ENCODE results near the gene SLC33A1.
"Not testable (repeated sequence)": the region's sequence is repeated elsewhere in the genome, so short reads cannot be mapped to it uniquely, and the experiment has no call there.

SLC33A1 gene

DNA sequence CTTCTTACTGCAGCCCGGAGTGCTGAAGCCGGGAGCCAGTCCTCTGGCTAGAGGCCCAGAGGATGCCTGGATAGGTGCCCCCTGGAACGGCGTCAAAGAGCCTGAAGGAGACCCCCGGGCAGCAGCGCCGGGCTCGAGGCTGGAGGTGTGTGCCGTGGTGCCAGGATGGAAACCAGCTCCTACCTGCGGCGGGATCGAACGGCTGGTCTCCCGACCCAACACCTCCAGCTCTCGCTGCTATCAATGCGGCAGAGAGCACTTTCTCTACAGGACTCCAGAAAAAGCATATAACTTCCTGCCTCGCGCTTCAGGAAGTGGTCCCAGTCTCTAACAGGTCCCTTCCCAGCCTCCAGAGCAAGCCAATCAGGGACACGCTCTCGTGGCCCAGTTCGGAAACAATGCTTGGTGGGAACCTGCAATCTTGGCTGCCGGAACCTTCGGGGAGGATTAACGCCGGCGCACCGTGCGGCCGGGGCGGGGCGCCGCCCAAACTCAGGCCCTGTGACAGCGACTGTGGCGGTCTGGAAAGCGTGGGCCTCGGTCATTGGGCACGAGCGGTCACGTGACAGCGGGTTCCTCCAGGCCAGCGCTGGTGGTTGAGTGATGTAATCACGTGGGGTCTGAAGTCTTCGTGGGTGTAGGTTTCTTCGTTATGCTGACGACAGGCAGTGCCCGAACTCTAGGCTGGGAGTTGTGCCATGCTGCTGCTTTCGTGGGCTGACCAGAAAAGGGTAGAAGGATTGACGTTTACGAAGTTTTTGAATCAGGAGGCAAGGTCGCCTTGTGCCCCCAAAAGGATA, at the start of gene SLC33A1:
Gene SLC33A1, minus strand, starts transcription at position 287 of the 800 bp plus-strand sequence. CDS start 430 bp downstream, outside the sequence.
- DNase-seq (ENCODE audit: low read depth in 2 of 2, low spot score in 1 of 2) = peak; percentile 96 to 97

DNA sequence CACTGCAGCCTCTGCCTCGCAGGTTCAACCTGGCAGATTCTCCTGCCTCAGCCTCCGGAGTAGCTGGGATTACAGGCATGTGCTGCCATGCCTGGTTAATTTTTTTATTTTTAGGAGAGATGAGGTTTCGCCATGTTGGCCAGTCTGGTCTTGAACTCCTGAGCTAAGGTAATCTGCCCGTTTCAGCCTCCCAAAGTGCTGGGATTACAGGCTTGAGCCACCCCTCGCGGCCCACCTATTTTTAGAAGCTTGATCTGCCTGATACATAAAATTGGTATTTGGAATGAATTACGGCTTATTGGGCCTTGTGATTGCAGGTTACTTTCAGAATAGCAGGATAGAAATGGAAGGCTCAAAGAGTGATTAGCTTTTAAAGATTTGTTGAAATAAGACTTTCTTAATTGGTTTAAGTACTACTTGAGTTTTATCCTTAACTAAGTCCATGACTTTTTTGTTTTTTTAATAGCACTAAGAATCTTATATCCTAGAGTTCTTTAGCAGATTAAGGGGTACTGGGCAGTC, 41.2 kb upstream of the SLC33A1 start:
- no peak for DNase-seq (ENCODE audit: low read depth in 2 of 2, low spot score in 1 of 2)

- no peak for DNase-seq (ENCODE audit: low read depth in 2 of 2, low spot score in 1 of 2)
Observed at GRCh38 chr3:155891321-155891720, 37.1 kb upstream of the SLC33A1 start.

GRCh38 chr3:155890671-155891190, 36.5 kb upstream of the SLC33A1 start:
- no peak for DNase-seq (ENCODE audit: low read depth in 2 of 2, low spot score in 1 of 2)

- no peak for DNase-seq (ENCODE audit: low read depth in 2 of 2, low spot score in 1 of 2)
Observed at GRCh38 chr3:155889952-155890351, 35.7 kb upstream of the SLC33A1 start.

GRCh38 chr3:155889212-155889611, 35.0 kb upstream of the SLC33A1 start:
- DNase-seq (ENCODE audit: low read depth in 2 of 2, low spot score in 1 of 2) = no peak

DNA sequence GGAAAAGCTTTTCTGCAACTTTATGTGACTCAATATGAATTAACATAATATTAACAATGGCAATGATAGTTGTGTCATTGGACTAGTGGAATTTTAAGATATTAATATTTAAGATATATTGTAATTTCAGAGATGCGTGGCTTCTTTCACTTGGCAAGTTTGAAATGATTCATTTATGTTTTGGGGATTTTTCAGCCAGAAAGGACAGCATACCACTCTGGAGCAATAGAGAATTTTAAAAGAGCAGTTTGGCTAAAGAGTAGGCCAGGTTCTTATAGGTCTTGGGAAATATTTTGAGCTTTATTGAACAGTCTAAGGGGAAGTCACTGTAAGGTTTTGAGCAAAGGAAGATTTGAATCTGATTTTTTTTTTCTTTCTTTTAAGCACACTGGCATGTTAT, 32.7 kb upstream of the SLC33A1 start:
- no peak for DNase-seq (ENCODE audit: low read depth in 2 of 2, low spot score in 1 of 2)

DNA sequence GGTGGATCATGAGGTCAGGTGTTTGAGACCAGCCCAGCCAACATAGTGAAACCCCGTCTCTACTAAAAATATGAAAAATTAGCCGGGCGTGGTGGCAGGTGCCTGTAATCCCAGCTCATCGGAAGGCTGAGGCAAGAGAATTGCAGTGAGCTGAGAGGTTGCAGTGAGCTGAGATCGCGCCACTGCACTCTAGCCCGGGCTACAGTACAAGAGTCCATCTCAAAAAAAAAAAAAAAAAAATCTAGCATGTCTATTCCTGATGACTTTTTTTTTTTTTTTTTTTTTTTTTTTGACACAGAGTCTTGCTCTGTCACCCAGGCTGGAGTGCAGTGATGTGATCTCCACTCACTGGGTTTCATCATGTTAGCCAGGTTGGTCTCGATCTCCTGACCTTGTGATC, 32.1 kb upstream of the SLC33A1 start:
- not testable (repeated sequence) for DNase-seq (ENCODE audit: low read depth in 2 of 2, low spot score in 1 of 2)

DNA sequence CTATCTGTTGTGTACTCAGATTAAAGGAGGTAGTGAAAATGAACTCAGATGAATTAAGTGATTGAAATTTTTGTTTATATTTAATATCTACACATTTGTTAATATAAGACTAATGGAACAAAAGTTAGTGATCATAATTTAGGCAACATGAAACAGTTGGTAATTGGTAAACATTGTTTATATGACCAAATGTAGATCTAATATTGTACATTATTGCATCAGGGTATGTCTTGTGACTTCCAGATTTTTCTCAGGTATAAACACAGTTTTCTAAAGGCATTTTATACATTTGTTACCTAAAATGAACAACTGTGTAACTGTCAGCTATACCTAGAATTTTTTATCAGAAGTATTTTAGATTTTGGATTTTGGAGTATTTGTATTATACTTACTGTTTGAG, 31.1 kb upstream of the SLC33A1 start:
- no peak for DNase-seq (ENCODE audit: low read depth in 2 of 2, low spot score in 1 of 2)

GRCh38 chr3:155884292-155884691, 30.1 kb upstream of the SLC33A1 start:
- no peak for DNase-seq (ENCODE audit: low read depth in 2 of 2, low spot score in 1 of 2)

- no peak for DNase-seq (ENCODE audit: low read depth in 2 of 2, low spot score in 1 of 2)
Observed at GRCh38 chr3:155880286-155880685, 26.1 kb upstream of the SLC33A1 start.

DNA sequence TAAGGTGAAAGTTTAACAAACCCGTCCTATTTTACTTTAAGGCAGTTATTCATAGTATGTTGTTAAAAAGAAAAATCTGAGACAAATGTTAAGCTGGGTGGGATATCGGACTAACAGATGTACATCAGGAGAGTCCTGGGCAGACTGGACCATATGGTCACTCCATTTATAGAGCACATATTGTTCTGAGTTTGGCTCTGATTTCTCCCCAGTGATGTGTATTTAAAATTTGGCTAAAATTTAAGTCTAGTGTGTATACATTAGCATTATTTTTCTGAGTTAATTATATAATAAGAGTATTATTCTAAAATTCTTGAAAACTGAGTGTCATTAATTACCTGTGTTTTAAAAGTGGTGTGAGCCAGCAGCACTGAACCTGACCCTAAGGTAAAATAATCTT, 22.3 kb upstream of the SLC33A1 start:
- no peak for DNase-seq (ENCODE audit: low read depth in 2 of 2, low spot score in 1 of 2)

GRCh38 chr3:155876037-155876436, 21.8 kb upstream of the SLC33A1 start:
- DNase-seq (ENCODE audit: low read depth in 2 of 2, low spot score in 1 of 2) = no peak

DNA sequence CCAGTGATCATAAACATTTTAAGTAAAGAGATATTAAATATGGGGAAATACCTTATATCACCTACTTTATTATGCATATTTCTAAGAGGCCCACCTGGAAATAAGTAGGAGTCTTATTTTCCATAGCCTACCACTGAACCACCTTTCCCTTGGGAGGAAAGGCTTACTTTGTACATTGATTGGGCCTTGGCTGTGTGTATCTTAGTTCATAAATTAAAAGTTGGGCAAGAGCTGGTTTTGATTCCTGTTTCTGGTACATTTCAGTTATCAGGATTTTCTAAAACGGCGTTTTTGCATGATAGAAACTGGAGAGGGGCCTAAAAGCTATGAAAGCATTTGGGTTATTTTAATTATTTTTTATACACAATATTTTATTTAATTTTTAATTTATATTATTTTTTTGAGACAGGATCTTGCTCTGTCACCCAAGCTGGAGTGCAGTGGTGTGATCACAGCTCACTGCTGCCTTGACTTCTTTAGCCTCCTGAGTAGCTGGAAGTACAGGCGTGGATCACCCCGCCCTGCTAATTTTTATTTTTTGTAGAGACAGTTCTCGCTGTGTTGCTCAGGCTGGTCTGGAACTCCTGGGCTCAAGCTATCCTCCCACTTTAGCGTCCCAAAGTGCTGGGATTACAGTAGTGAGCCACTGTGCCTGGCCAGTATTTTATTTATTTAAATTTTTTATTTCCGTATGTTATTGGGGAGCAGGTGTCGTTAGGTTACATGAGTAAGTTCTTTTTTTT, 18.8 kb upstream of the SLC33A1 start:
- no peak for DNase-seq (ENCODE audit: low read depth in 2 of 2, low spot score in 1 of 2)

GRCh38 chr3:155871746-155872158, 17.5 kb upstream of the SLC33A1 start:
- DNase-seq (ENCODE audit: low read depth in 2 of 2, low spot score in 1 of 2) = no peak

DNA sequence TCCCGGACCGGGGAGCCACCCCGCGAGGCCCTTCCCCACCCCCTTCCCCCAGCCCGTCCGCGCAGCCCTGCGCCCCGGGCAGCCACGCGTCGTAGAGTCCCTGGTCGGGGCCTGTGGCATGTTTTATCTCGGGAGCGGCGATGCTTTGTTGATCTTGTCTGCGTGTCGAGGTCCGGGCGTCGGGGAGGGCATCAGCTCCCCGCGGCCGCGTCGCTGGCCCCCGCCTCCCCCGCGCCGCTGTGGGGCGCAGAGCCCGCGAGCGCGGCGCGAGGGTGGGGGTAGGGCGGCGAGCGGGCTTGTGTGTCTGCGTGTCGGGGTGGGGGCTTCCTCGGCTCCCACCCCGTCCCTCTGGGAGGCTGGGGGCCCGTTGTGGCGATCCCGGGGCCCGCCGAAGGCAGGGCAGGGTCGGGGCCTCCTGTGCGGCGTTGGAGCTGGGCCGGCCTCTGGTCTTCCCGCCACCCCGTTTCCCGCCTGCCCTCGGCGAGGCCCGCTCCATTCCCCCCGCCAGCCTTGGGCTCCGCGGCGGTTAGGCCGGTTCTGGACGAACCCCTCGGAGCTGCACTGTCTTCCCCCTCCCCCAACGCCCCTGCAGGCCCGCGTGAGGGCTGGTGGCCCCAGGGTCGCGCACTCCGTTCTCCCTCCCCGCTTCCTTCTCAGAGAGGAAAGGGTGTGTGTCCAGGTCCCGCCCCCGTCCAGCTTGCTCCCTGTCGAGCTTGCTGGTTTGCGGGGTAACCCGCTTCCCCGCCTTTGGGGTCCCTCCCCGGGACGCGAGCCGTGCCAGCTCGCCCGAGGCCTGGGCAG, 16.9 kb upstream of the SLC33A1 start:
- peak in 1 of 2 donors; percentile 5 for DNase-seq (ENCODE audit: low read depth in 2 of 2, low spot score in 1 of 2)

DNA sequence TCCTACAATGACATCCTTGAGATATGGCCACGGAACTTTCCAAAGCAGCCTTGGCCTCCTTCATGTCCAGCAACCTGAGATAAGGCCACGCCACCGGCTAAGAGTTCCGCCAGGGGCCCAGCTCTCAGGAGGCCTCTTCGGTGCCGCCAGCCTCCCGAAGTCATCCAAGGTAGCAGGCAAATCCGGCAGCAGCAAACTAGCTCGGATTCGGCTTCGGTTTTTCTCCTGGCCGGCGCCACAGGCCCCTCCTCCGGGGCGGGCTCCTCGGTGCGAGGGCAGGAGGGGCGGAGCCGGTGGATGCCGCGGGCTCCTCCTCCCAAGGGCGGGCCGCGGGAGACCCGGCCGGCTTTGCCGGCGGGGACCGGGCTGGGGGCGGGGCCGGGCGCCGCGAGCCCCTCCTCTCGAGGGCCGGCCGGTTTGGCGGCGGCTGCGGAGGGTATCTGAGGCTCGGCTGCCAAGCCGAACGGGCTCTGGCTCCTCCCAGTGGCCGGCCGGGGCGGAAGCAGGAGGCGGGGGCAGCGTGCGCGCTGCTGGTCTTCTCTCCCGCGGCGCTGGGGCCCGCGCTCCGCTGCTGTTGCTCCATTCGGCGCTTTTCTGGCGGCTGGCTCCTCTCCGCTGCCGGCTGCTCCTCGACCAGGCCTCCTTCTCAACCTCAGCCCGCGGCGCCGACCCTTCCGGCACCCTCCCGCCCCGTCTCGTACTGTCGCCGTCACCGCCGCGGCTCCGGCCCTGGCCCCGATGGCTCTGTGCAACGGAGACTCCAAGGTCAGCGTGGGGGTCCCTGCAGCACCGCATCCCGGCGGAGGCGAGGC, 16.1 kb upstream of the SLC33A1 start, which contains the start of gene GMPS:
Gene GMPS, plus strand, starts transcription at position 518 of the 812 bp plus-strand sequence. Its CDS starts 221 bp downstream, at position 739.
- DNase-seq (ENCODE audit: low read depth in 2 of 2, low spot score in 1 of 2) = peak; percentile 80 to 89

- DNase-seq (ENCODE audit: low read depth in 2 of 2, low spot score in 1 of 2) = no peak
Observed at GRCh38 chr3:155869691-155870090, 15.5 kb upstream of the SLC33A1 start.

DNA sequence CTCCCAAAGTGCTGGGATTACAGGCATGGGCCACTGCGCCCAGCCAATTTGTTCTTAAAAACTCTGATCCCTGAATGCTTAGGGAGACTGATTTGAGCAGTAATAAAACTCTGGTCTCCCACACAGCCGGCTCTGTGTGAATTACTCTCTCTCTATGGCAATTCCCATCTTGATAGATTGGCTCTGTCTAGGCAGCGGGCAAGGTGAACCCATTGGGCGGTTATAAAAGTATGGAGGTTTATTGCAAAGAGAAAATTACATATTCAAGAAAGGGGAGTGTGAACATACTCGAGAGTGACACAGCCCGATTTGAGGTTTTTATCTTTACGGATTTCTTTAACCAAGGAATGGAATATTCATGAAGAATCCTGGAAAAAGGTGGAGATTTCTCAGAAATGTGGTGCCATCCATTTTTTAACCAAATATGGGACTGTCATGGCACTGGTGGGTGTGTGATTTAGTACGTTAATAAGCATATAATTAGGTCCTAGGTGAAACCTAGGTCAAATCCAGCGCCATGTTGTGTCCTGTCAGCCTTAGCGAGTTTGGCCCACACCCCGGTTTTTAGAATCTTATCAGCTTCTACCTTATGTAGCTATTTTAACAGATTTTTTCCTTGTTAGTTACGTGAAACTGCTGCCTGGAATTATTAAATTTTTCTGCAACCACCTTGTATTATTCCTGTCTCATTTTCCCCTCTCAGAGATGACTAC, 9.0 kb upstream of the SLC33A1 start:
- DNase-seq (ENCODE audit: low read depth in 2 of 2, low spot score in 1 of 2) = no peak

Measured in stimulated activated CD8-positive, alpha-beta memory T cell treated with anti-CD3 and anti-CD28 coated beads, Interleukin-4, amount 100 ng/mL, for 1 hour (primary cell).